K562 (cell line): ENCODE measurements around the gene SNPH. TPM values are rescaled to one million over a fixed set of nuclear protein-coding genes. Genes with fewer than 3 reads are reported as not detected.
A peak's percentile ranks its signal among the peaks of the same experiment; 100 is the strongest.

Experiments
- CREM ChIP-seq: IDR thresholded peaks from 2 replicates; pipeline ENCODE4 v1.6.1; 2014; ENCODE audit warnings: antibody characterized with exemption, low read depth
- CTBP1 ChIP-seq: fragments of 450-650 bp; IDR thresholded peaks from 2 replicates; pipeline ENCODE4 v1.6.1; 2016; ENCODE audit warnings: borderline replicate concordance
- DIDO1 ChIP-seq: fragments of 450-650 bp; IDR thresholded peaks from 2 replicates; pipeline ENCODE4 v1.6.1; 2016; ENCODE audit warnings: low read depth, missing biosample characterization, missing genetic modification characterization
- FOXA3 ChIP-seq, 2 experiments: fragments of 450-650 bp in 1 of 2; sonication (generic) in 1 of 2; formaldehyde crosslinking; IDR thresholded peaks in 1 of 2; conservative IDR thresholded peaks in 1 of 2; 2 replicates each; pipeline versions ENCODE4 v1.4.0 to v1.8.0; 2020 to 2022; ENCODE audit warnings: mild to moderate bottlenecking in 2 of 2, missing genetic modification reagents in 1 of 2
- GABPA ChIP-seq: fragments of 200-800 bp; sonication (Bioruptor generic); conservative IDR thresholded peaks from 2 replicates; pipeline ENCODE4 v1.6.1; 2016; ENCODE audit warnings: low read depth, missing genetic modification characterization, missing compliant biosample characterization
- HDAC6 ChIP-seq: IDR thresholded peaks from 2 replicates; pipeline ENCODE4 v1.6.1; 2012; ENCODE audit warnings: low read depth, mild to moderate bottlenecking, control low read depth, inconsistent platforms, low read length, moderate library complexity
- JUND ChIP-seq, 2 experiments: IDR thresholded peaks; 2 replicates in 1 of 2; 3 replicates in 1 of 2; pipeline ENCODE4 v1.6.1; 2011; ENCODE audit warnings: borderline replicate concordance in 2 of 2, low read depth in 2 of 2, low read length in 2 of 2, improper control_type of control experiment in 1 of 2, missing biosample characterization in 1 of 2, missing genetic modification characterization in 1 of 2, missing genetic modification reagents in 1 of 2
- MEIS2 ChIP-seq: fragments of 450-650 bp; IDR thresholded peaks from 2 replicates; pipeline ENCODE4 v1.6.1; 2014; ENCODE audit warnings: mild to moderate bottlenecking; ENCODE audit not compliant: partially characterized antibody
- PBX2 ChIP-seq, 2 experiments: IDR thresholded peaks in 1 of 2; conservative IDR thresholded peaks in 1 of 2; 2 replicates each; pipeline ENCODE4 v1.6.1; 2016; ENCODE audit warnings: low read depth in 2 of 2, mild to moderate bottlenecking in 1 of 2, missing compliant biosample characterization in 1 of 2, missing genetic modification characterization in 1 of 2, moderate library complexity in 1 of 2
- SMARCC2 ChIP-seq: fragments of 450-650 bp; IDR thresholded peaks from 2 replicates; pipeline ENCODE4 v1.6.1; 2017; ENCODE audit warnings: antibody characterized with exemption, moderate library complexity, mild to moderate bottlenecking, low read depth
- STAT5B ChIP-seq: fragments of 250-450 bp; sonication (Bioruptor Pico); IDR thresholded peaks from 2 replicates; pipeline ENCODE4 v1.8.0; 2021; ENCODE audit warnings: mild to moderate bottlenecking, inconsistent platforms
- TCF15 ChIP-seq: fragments of 250-450 bp; sonication (Bioruptor Pico); IDR thresholded peaks from 2 replicates; pipeline ENCODE4 v1.8.0; 2022; ENCODE audit warnings: moderate library complexity, mild to moderate bottlenecking, inconsistent platforms
- TCF7 ChIP-seq: sonication (generic); IDR thresholded peaks from 2 replicates; pipeline ENCODE4 v1.6.1; 2016; ENCODE audit warnings: antibody characterized with exemption, borderline replicate concordance
- TCFL5 ChIP-seq: fragments of 250-450 bp; sonication (Bioruptor Pico); conservative IDR thresholded peaks from 2 replicates; pipeline ENCODE4 v1.6.1; 2021; ENCODE audit warnings: mild to moderate bottlenecking, moderate library complexity, matching md5 sums
- TFAP4 ChIP-seq: sonication (generic); formaldehyde crosslinking; IDR thresholded peaks from 2 replicates; pipeline ENCODE4 v1.8.0; 2022; ENCODE audit warnings: missing genetic modification reagents, mild to moderate bottlenecking, moderate library complexity, borderline replicate concordance
- ZC3H8 ChIP-seq: fragments of 450-650 bp; IDR thresholded peaks from 2 replicates; pipeline ENCODE4 v1.6.1; 2017
- polyA plus RNA-seq, 8 experiments: library from polyadenylated mRNA; depleted of rRNA in 4 of 8; stranded (reverse) in 5 of 8; unstranded in 3 of 8; fragments of >200 nt; fragmentation: Nextera tagmentation in 2 of 8; fragmentation: Illumina TruSeq in 1 of 8; extraction: Ambion mirVana in 2 of 8; extraction: Trizol in 1 of 8; gene quantifications; 2 replicates each; pipeline versions ENCODE4 v1.2.1 to v1.2.3, GENCODE V29; 2011 to 2014; ENCODE audit warnings: inconsistent platforms in 1 of 8, missing spikeins in 1 of 8
- total RNA-seq, 7 experiments: library from RNA; depleted of rRNA in 6 of 7; stranded (reverse); fragments of >200 nt in 6 of 7; fragmentation: Illumina TruSeq in 2 of 7; extraction: Trizol in 2 of 7; gene quantifications; 2 replicates each; pipeline versions ENCODE4 v1.2.1 to v1.2.3, GENCODE V29; 2011 to 2021; ENCODE audit warnings: low replicate concordance in 1 of 7
- TF ChIP-seq, protein P1 (sequence below): IDR thresholded peaks from 2 replicates; pipeline ENCODE4 v1.6.1; 2016; ENCODE audit warnings: missing genetic modification characterization, missing compliant biosample characterization
- TF ChIP-seq, protein P2 (sequence below): fragments of 450-650 bp; IDR thresholded peaks from 2 replicates; pipeline ENCODE4 v1.6.1; 2014; ENCODE audit warnings: low read depth, mild to moderate bottlenecking, moderate library complexity, borderline replicate concordance

SNPH gene
- total and polyA plus RNA-seq, 9 of the 15 experiments (the other 6 are each of a cell fraction or from before 2014, with no cell fraction given), result 0.03 to 4.2 (median 1.4) TPM

DNA sequence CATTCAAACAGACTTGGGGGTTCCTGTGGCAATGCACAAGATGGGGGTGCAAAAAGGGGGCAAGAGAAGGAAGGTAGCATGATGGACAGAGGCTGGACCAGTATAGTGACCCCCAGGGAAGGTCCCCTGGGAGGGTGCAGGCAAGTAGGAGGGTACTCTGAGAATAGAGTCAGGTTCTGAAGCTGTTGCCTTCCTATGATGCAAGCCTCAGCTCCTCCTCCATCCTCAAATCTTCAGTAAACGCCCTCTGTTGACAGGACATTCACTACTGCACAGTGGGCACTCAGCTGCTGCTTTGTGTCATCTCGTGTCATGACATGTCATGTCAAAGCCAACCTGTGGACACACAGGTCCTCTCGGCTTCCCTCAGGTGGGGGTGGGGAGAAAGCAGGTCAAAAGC lies 68.7 kb downstream of the SNPH start (continued):
- TF ChIP-seq PBX2 (CRISPR knock-in tag; IDR thresholded peaks at IDR 0.05; ENCODE audit: low read depth), result no peak
- TF ChIP-seq PBX2 (tag; conservative IDR thresholded peaks at IDR 0.05; ENCODE audit: low read depth), result 0 out of 2 replicates have a peak, but pooled peaks have one; percentile 7
- TF ChIP-seq FOXA3 (CRISPR knock-in tag; conservative IDR thresholded peaks at IDR 0.05 in 1 of 2, IDR thresholded peaks at IDR 0.05 in 1 of 2), result 0 out of 4 replicates have a peak, but pooled peaks of 1 of the 2 experiments have one; percentile 20
- TF ChIP-seq, protein P1, sequence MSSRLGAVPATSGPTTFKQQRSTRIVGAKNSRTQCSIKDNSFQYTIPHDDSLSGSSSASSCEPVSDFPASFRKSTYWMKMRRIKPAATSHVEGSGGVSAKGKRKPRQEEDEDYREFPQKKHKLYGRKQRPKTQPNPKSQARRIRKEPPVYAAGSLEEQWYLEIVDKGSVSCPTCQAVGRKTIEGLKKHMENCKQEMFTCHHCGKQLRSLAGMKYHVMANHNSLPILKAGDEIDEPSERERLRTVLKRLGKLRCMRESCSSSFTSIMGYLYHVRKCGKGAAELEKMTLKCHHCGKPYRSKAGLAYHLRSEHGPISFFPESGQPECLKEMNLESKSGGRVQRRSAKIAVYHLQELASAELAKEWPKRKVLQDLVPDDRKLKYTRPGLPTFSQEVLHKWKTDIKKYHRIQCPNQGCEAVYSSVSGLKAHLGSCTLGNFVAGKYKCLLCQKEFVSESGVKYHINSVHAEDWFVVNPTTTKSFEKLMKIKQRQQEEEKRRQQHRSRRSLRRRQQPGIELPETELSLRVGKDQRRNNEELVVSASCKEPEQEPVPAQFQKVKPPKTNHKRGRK (tag), result no peak
- TF ChIP-seq, protein P2, sequence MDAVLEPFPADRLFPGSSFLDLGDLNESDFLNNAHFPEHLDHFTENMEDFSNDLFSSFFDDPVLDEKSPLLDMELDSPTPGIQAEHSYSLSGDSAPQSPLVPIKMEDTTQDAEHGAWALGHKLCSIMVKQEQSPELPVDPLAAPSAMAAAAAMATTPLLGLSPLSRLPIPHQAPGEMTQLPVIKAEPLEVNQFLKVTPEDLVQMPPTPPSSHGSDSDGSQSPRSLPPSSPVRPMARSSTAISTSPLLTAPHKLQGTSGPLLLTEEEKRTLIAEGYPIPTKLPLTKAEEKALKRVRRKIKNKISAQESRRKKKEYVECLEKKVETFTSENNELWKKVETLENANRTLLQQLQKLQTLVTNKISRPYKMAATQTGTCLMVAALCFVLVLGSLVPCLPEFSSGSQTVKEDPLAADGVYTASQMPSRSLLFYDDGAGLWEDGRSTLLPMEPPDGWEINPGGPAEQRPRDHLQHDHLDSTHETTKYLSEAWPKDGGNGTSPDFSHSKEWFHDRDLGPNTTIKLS, result no peak
- no peak for TF ChIP-seq DIDO1
- TF ChIP-seq TFAP4 (CRISPR knock-in tag), result peak; percentile 64
- TF ChIP-seq JUND (IDR thresholded peaks at IDR 0.05; ENCODE audit: borderline replicate concordance, low read depth, low read length), result peak; percentile 50; the same call in 1 of the 2 replicates
- no peak for TF ChIP-seq JUND (tag; IDR thresholded peaks at IDR 0.05; ENCODE audit: borderline replicate concordance, low read depth, low read length)
- 0 out of 2 replicates have a peak, but pooled peaks have one; percentile 33 for TF ChIP-seq CTBP1
- no peak for TF ChIP-seq HDAC6
- no peak for TF ChIP-seq SMARCC2
- TF ChIP-seq TCF7, result no peak
- TF ChIP-seq CREM, result peak; percentile 36
- TF ChIP-seq ZC3H8, result no peak
- peak; percentile 66 for TF ChIP-seq MEIS2
- no peak for TF ChIP-seq GABPA
- TF ChIP-seq TCFL5 (CRISPR knock-in tag), result no peak
- no peak for TF ChIP-seq STAT5B (CRISPR knock-in tag)
- TF ChIP-seq TCF15, result no peak
